GM12801 (cell line): ENCODE measurements around the gene RGS5.

Experiments
- TF ChIP-seq, protein P1 (sequence below): IDR thresholded peaks from one replicate; pipeline ENCODE4 v1.5.1; 2011; ENCODE audit warnings: control low read depth; ENCODE audit not compliant: insufficient read length; ENCODE audit errors: extremely low read depth

The RGS5 gene

DNA sequence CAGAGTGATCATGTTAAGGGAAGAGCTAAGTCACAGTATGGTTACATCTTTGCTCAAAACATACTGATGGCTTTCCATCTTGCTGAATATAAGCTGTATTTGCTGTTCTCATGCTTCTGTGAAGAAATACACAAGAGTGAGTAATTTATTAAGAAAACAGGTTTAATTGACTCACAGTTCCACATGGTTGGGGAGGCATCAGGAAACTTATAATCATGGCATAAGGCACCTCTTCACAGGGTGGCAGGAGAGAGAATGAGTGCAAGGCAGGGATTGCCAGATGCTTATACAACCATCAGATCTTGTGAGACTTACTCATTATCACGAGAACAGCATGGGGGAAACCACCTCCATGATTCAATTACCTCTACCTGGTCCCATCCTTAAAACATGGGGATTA, 24.4 kb upstream of the RGS5 start:
- TF ChIP-seq, protein P1, sequence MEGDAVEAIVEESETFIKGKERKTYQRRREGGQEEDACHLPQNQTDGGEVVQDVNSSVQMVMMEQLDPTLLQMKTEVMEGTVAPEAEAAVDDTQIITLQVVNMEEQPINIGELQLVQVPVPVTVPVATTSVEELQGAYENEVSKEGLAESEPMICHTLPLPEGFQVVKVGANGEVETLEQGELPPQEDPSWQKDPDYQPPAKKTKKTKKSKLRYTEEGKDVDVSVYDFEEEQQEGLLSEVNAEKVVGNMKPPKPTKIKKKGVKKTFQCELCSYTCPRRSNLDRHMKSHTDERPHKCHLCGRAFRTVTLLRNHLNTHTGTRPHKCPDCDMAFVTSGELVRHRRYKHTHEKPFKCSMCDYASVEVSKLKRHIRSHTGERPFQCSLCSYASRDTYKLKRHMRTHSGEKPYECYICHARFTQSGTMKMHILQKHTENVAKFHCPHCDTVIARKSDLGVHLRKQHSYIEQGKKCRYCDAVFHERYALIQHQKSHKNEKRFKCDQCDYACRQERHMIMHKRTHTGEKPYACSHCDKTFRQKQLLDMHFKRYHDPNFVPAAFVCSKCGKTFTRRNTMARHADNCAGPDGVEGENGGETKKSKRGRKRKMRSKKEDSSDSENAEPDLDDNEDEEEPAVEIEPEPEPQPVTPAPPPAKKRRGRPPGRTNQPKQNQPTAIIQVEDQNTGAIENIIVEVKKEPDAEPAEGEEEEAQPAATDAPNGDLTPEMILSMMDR = no peak

DNA sequence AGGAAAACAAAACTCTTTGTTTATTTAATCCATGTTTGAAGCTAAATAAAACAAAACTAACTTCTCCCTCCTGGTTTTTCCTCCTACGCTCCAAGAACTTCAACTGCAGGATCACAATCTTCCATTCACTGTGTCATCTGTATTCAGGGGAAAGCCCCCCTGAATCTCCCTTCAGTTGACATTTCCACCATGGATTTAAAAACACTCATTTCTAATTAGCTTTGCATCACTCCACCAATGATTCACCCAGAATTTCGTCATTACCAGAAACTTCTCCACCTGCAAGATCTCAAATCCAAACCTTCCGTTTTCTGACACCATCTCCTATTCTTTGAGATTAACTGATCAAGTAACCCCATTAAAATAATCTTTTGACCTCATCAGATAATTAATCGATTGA, 10.9 kb upstream of the RGS5 start:
- TF ChIP-seq, protein P1 = no peak

DNA sequence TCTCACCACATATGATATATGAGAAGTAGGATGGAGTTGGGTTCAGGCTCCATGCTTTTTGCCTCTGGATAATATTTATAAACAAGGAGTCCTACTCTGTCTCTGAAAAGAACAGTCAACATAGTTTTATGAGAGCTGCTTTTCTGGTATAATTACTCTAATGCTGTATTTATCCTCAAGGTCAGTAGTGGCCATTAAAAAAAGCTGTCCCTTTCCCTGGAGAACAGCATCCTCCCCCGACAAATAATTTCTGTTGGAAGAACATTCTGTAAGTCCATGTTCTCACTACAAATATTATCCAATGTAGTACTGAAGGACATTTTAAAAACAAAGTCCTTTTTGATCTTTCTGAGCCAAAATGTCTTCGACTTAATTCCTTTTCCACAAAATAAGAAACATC, 9.0 kb upstream of the RGS5 start:
- TF ChIP-seq, protein P1 = no peak

DNA sequence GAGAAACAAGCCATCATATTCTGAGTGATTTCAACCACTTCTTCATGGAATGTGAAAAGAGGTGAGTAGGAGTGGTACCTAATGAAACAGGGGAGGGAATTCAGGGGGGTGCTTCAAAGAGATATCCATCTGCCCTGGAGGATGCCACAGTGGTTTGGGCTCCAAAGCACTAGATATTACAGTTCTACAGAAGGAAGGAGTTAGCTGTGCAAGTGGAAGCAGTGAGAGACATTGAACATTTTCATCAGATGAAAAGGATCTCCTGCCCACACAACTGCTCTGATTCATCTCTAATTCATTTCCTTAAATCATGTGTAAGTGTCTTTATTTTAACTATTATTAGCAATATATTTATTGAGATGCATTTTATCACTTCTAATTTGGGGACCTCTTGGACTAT, 2.8 kb upstream of the RGS5 start:
- TF ChIP-seq, protein P1 = no peak

DNA sequence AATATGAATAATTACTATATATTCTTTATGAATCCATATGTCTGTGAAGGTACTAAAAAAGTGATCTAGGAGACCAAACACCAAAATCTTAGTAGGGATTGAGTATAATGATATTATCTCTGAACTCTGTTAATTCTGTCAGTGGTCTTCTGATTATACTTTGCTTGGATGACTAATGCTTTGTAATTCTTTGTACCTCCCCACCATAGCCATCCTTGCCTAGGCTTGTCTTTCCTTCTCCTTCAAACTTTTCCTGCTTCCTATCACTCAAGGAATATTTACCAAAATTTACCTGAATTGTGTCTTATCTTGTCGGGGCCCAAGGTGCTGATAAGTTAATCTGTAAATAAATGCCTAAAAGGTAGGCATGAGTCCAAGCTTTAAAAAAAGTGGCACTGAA, 845 bp upstream of the RGS5 start:
- TF ChIP-seq, protein P1 = no peak

DNA sequence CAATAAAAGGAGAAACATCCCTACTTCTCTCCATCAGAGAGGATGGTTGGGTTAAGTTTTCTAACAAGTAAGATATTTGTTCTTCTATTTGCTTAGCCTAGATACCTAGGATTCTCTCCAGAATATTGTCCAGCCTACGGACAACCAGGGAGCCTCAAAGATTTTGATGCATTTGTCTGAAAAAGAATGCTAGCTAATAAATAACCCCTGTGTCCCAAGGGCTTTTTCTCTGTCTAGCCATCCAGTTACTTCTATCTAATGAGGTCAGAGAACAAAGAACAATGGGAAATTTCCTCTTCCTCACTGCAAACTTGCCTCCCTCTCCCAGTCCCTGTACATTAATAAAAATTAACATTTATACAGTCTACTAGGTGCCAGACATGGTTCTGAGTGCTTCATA, 810 bp downstream of the RGS5 start:
- TF ChIP-seq, protein P1 = no peak

DNA sequence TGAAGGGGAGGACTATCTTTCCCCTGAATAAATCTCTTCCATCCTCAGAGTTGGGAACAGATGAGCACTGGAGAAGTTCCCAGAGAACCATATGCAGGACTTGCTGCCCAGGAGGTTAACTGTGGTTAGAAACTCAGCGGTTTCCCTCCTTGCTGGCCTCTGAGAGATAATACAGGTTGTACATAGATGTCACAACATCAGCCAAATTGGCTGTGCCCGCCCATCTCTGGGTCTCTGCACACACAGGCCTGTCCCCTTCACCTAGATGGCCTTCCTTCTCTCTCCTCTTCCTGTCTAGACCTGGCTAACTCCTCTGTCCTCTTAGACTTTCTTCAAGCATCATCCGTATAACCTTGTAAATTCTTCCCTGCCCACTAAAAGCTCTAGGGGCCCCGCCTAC, 5.7 kb downstream of the RGS5 start:
- TF ChIP-seq, protein P1 = no peak

DNA sequence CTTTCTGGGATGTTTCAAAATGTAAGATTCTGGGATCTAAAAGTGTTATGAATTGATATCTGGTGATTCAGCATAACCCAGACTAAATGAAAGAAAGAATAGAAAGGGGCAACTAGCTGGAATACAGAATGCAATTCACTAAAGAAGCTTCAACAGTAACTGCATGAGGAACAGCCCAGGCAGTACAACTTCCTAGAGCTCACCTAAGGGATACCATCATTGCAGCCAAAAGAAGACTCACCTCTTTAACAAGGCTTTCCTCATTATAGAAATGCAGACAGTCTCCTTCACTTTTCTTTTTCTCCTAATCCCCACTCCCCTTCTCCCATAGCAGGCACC, 6.3 kb downstream of the RGS5 start:
- TF ChIP-seq, protein P1 = no peak
